Breast epithelium (tissue), 4 donors: ENCODE data around the gene ADIPOR2. TPM values are rescaled to one million over a fixed set of nuclear protein-coding genes. Genes with fewer than 3 reads are reported as not detected.

Experiments
- DNase-seq, 2 donors: peaks; one replicate each; pipeline ENCODE4 v3.0.0-alpha.2; 2019; ENCODE audit warnings: low spot score in 2 of 2
- H3K27ac ChIP-seq, 2 donors: fragments of 200-600 bp; sonication (generic) in 1 of 2; one replicate each; pipeline ENCODE4 v1.5.1; 2016 to 2019; ENCODE audit warnings: mild to moderate bottlenecking in 1 of 2
- H3K27me3 ChIP-seq, 2 donors: fragments of 200-600 bp; sonication (generic) in 1 of 2; one replicate each; pipeline versions ENCODE4 v1.5.1 to v1.6.0; 2017 to 2019; ENCODE audit warnings: control low read depth in 1 of 2, mild to moderate bottlenecking in 1 of 2
- H3K36me3 ChIP-seq: fragments of 200-600 bp; one replicate; pipeline ENCODE4 v1.5.1; 2019
- H3K4me1 ChIP-seq, 2 donors: fragments of 200-600 bp; sonication (generic); one replicate each; pipeline ENCODE4 v1.5.1; 2016 to 2019; ENCODE audit warnings: control low read depth in 1 of 2
- H3K4me3 ChIP-seq, 3 donors: fragments of 200-600 bp; sonication (generic); 1 replicate in 2 of 3; 2 replicates in 1 of 3; pipeline ENCODE4 v1.5.1; 2016 to 2019; ENCODE audit warnings: mild to moderate bottlenecking in 3 of 3, moderate library complexity in 2 of 3
- H3K9me3 ChIP-seq, 2 donors: fragments of 200-600 bp; sonication (generic) in 1 of 2; one replicate each; pipeline ENCODE4 v1.5.1; 2016 to 2019; ENCODE audit warnings: control low read depth in 1 of 2
- POLR2A ChIP-seq: fragments of 450-650 bp; IDR thresholded peaks from one replicate; pipeline ENCODE4 v1.6.1; 2016; ENCODE audit warnings: antibody characterized with exemption, mild to moderate bottlenecking, moderate library complexity
- POLR2AphosphoS5 ChIP-seq, 3 donors: sonication (generic); formaldehyde crosslinking; IDR thresholded peaks; one replicate each; pipeline ENCODE4 v1.6.1; 2017; ENCODE audit warnings: antibody characterized with exemption in 3 of 3
- intact Hi-C: fragments of 100-400 bp; cut with DNase I; formaldehyde crosslinking; loops from one replicate; pipeline ENCODE4 v1.15.1; 2023; ENCODE audit warnings: low total_unique reads
- total RNA-seq, 3 donors: library from RNA; depleted of rRNA; stranded (reverse); fragments of >200 nt; gene quantifications; one replicate each; pipeline ENCODE4 v1.1.0, GENCODE V29; 2016
- TF ChIP-seq, protein P1 (sequence below), 3 donors: fragments of 450-650 bp; IDR thresholded peaks; one replicate each; pipeline ENCODE4 v1.5.1; 2016 to 2017; ENCODE audit warnings: antibody characterized with exemption in 3 of 3, mild to moderate bottlenecking in 3 of 3, moderate library complexity in 3 of 3

The ADIPOR2 gene
- total RNA-seq, 3 donors from 2014 or later = 44.3 to 58.2 (median 48.8) TPM

DNA sequence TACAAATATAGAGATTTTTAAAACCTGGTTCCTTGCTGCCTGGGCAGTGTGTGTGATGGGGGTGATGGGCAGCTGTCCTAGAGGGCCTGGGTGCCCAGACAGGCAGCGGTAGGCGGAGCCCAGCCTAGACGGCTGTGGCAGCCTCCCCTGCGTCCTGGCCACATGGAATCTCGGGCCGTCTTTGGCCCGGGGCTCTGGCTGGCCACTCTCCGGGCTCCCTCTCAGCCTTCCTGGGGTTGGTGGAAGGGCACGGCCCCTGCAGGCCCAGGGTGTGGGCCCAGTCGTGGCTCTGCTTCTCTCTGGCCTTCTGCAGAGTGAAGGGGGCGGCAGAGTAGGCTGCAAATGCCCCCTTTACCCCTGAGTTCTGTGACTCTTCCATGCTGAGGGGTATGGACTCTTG, 131.8 kb downstream of the ADIPOR2 start:
- Histone ChIP-seq H3K36me3 (no peaks in the 10 kb centered on the region), H3K4me3 (no peak overlapping the region), H3K9me3 (no peaks in the 10 kb centered on the region), H3K27me3 (peaks cover 0 to 72% of the 10 kb centered on the region in 2 donors), H3K4me1 (no peaks in the 10 kb centered on the region), H3K27ac (no peak overlapping the region)
- DNase-seq = no peak
- TF ChIP-seq POLR2AphosphoS5 (IDR thresholded peaks at IDR 0.05) = no peak
- TF ChIP-seq, protein P1, sequence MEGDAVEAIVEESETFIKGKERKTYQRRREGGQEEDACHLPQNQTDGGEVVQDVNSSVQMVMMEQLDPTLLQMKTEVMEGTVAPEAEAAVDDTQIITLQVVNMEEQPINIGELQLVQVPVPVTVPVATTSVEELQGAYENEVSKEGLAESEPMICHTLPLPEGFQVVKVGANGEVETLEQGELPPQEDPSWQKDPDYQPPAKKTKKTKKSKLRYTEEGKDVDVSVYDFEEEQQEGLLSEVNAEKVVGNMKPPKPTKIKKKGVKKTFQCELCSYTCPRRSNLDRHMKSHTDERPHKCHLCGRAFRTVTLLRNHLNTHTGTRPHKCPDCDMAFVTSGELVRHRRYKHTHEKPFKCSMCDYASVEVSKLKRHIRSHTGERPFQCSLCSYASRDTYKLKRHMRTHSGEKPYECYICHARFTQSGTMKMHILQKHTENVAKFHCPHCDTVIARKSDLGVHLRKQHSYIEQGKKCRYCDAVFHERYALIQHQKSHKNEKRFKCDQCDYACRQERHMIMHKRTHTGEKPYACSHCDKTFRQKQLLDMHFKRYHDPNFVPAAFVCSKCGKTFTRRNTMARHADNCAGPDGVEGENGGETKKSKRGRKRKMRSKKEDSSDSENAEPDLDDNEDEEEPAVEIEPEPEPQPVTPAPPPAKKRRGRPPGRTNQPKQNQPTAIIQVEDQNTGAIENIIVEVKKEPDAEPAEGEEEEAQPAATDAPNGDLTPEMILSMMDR (IDR thresholded peaks at IDR 0.05) = no peak
- intact Hi-C loops = no loop called here

- Histone ChIP-seq H3K4me1 (no peaks in the 10 kb centered on the region), H3K9me3 (no peaks in the 10 kb centered on the region), H3K27me3 (peaks cover 0 to 78% of the 10 kb centered on the region in 2 donors), H3K4me3 (no peak overlapping the region), H3K27ac (no peak overlapping the region), H3K36me3 (no peaks in the 10 kb centered on the region)
- intact Hi-C loops = no loop called here
- no peak for DNase-seq
- TF ChIP-seq POLR2A = no peak
- no peak for TF ChIP-seq POLR2AphosphoS5 (IDR thresholded peaks at IDR 0.05)
- TF ChIP-seq, protein P1 (IDR thresholded peaks at IDR 0.05) = no peak
Observed at GRCh38 chr12:1823237-1823636, 132.4 kb downstream of the ADIPOR2 start.

- Histone ChIP-seq H3K36me3 (no peaks in the 10 kb centered on the region), H3K4me1 (peaks cover 0 to under 1% of the 10 kb centered on the region in 2 donors), H3K9me3 (no peaks in the 10 kb centered on the region), H3K27ac (no peak overlapping the region), H3K4me3 (no peak overlapping the region), H3K27me3 (peaks cover 0 to 69% of the 10 kb centered on the region in 2 donors)
- intact Hi-C loops = no loop called here
- DNase-seq = no peak
- TF ChIP-seq, protein P1 (IDR thresholded peaks at IDR 0.05) = no peak
- TF ChIP-seq POLR2A (no peak), POLR2AphosphoS5 (IDR thresholded peaks at IDR 0.05) (no peak)
Observed at GRCh38 chr12:1825382-1826102, 134.7 kb downstream of the ADIPOR2 start.

DNA sequence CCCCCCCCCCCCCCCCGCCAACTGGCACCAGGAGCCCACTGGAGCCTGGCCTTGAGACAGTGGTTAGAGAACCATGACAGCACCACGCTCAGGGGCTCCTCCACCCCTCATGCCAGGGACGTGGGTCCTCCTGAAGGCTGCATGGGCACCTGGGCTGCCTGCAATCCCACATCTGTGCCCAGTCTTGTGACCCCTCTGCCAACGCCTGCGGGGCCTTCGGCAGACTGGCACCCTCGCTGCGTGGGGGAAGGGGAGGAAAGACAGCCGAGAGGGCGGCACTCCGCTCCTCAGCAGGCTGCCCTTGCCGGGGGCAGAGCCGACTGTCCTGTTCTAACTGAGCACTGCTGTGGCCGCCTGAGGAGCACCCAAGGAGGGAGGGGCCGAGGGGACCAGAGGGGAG, 135.5 kb downstream of the ADIPOR2 start:
- Histone ChIP-seq H3K27ac (no peak overlapping the region), H3K36me3 (no peaks in the 10 kb centered on the region), H3K27me3 (peaks cover 0 to 61% of the 10 kb centered on the region in 2 donors), H3K4me1 (peaks cover 0 to 4% of the 10 kb centered on the region in 2 donors), H3K4me3 (no peak overlapping the region), H3K9me3 (no peaks in the 10 kb centered on the region)
- TF ChIP-seq, protein P1 (IDR thresholded peaks at IDR 0.05) = no peak
- no peak for TF ChIP-seq POLR2AphosphoS5 (IDR thresholded peaks at IDR 0.05)
- no peak for TF ChIP-seq POLR2A
- intact Hi-C loops = no loop called here
- no peak for DNase-seq

DNA sequence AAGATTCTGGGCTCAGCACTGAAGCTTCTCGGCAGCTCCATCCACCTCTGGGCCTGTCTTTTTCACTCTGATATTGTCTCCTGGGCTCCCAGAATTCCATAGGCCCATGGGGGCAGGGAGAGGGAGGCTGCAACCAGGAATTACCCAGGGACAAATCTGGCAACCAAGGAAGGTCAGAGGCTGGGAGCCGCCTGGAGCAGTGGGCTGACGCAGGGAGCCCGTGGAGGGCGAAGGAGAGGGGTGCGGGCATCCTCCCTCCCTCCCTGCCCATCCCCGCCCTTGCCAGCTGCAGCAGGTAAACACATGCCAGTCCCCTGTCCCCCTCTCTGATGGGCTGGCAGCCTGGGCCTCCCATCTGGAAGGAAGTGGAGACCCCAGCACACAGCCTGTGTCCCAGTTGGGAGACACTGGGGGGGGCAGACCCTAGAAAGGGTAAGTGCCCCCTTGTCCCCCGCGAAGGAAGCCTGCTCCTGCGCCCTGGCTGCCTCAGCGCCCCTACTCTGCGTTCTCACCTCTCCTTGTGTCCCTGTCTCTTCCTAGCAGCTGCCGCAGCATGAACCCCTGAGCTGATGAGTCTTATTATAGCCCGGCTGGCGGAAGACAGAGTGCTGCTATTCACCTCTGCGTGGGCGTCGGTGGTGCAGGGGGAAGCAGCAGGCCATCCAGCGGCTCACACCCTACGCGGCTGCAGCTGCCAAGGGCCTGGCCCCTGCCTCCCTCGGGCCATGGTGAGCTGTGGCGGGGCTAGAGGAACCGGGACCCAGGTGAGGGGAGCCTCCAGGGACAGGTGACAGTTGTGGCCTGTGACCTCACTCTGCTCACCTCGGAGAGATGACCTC, 136.2 kb downstream of the ADIPOR2 start:
- intact Hi-C loops = no loop called here
- Histone ChIP-seq H3K4me3 (no peak overlapping the region), H3K27me3 (peaks cover 0 to 54% of the 10 kb centered on the region in 2 donors), H3K9me3 (no peaks in the 10 kb centered on the region), H3K36me3 (no peaks in the 10 kb centered on the region), H3K4me1 (peaks cover 0 to 4% of the 10 kb centered on the region in 2 donors), H3K27ac (no peak overlapping the region)
- TF ChIP-seq POLR2A = no peak
- no peak for TF ChIP-seq POLR2AphosphoS5 (IDR thresholded peaks at IDR 0.05)
- TF ChIP-seq, protein P1 (IDR thresholded peaks at IDR 0.05) = no peak
- no peak for DNase-seq
